Esophagus squamous epithelium (tissue), 5 donors: ENCODE data around the gene CENATAC. TPM values are rescaled to one million over a fixed set of nuclear protein-coding genes. Genes with fewer than 3 reads are reported as not detected.
"Not testable (repeated sequence)": the region's sequence is repeated elsewhere in the genome, so short reads cannot be mapped to it uniquely, and the experiment has no call there.

Source experiments
- DNase-seq: peaks from one replicate; lab custom pipeline; 2025; lab: John Stamatoyannopoulos, UW
- H3K27ac ChIP-seq, 4 donors: fragments of 200-600 bp; sonication (generic); one replicate each; pipeline ENCODE4 v1.5.1; 2016 to 2019; ENCODE audit warnings: mild to moderate bottlenecking in 1 of 4
- H3K27me3 ChIP-seq, 4 donors: fragments of 200-600 bp; sonication (generic); 1 replicate in 3 of 4; 2 replicates in 1 of 4; pipeline versions ENCODE4 v1.5.1 to v1.6.0; 2017 to 2021; ENCODE audit warnings: antibody characterized with exemption in 1 of 4
- H3K36me3 ChIP-seq, 3 donors: fragments of 200-600 bp; sonication (generic); one replicate each; pipeline ENCODE4 v1.5.1; 2016 to 2019
- H3K4me1 ChIP-seq, 3 donors: fragments of 200-600 bp; sonication (generic); one replicate each; pipeline ENCODE4 v1.5.1; 2017 to 2019
- H3K4me3 ChIP-seq, 4 donors: fragments of 200-600 bp; sonication (generic); 1 replicate in 3 of 4; 2 replicates in 1 of 4; pipeline ENCODE4 v1.5.1; 2016 to 2019; ENCODE audit warnings: mild to moderate bottlenecking in 2 of 4, moderate library complexity in 1 of 4
- H3K9me3 ChIP-seq, 3 donors: fragments of 200-600 bp; sonication (generic); one replicate each; pipeline ENCODE4 v1.5.1; 2016 to 2019
- CTCF ChIP-seq, 6 experiments: fragments of 450-650 bp in 4 of 6; fragments of 200-600 bp in 2 of 6; sonication (generic) in 2 of 6; IDR thresholded peaks; one replicate each; pipeline ENCODE4 v1.5.1; 2016 to 2019; ENCODE audit warnings: antibody characterized with exemption in 6 of 6, mild to moderate bottlenecking in 4 of 6, moderate library complexity in 4 of 6
- POLR2A ChIP-seq, 4 donors: fragments of 450-650 bp; IDR thresholded peaks; one replicate each; pipeline ENCODE4 v1.6.1; 2017; ENCODE audit warnings: antibody characterized with exemption in 4 of 4, mild to moderate bottlenecking in 4 of 4, moderate library complexity in 3 of 4
- WGBS, 2 donors: methylation state at CpG; one replicate each; pipeline ENCODE4 v1.1.5; 2018; 5-methylcytosine and 5-hydroxymethylcytosine counted together
- intact Hi-C: fragments of 100-400 bp; cut with DNase I; formaldehyde crosslinking; loops from one replicate; pipeline ENCODE4 v1.15.0; 2022
- total RNA-seq, 4 donors: library from RNA; depleted of rRNA; stranded (reverse); fragments of >200 nt; gene quantifications; one replicate each; pipeline ENCODE4 v1.1.0, GENCODE V29; 2016
- donor health status: DM: yes; HTN: yes; CAD: no.

CENATAC gene
- total RNA-seq, 4 donors from 2014 or later, result 9.2 to 58.9 (median 29.4) TPM

GRCh38 chr11:119029069-119029339, 31.1 kb downstream of the CENATAC start:
- WGBS, 2 donors, result 100% methylated on average over 1 of the region's 1 CpG; no CpG with 5 or more reads in 1 of the 2 donors
- Histone ChIP-seq H3K27ac (peak overlapping the region in 2 of 4 donors; percentile 87 to 94), H3K9me3 (no peaks in the 10 kb centered on the region), H3K36me3 (peaks cover 0 to 42% (median 4%) of the 10 kb centered on the region in 3 donors), H3K4me3 (peak overlapping the region in 1 of 4 donors; percentile 86), H3K4me1 (peaks cover 12 to 38% (median 19%) of the 10 kb centered on the region in 3 donors), H3K27me3 (no peaks in the 10 kb centered on the region)
- no peak for DNase-seq
- TF ChIP-seq POLR2A (IDR thresholded peaks at IDR 0.05) (no peak), CTCF (IDR thresholded peaks at IDR 0.05) (no peak)
- intact Hi-C loops, result no loop called here

- H3K36me3 ChIP-seq, result peaks cover 0 to 37% (median 0%) of the 10 kb centered on the region in 3 donors
- intact Hi-C loops, result no loop called here
- H3K27ac ChIP-seq, result peak overlapping the region; percentile 82 to 94 (median 89)
- H3K4me1 ChIP-seq, result peaks cover 12 to 38% (median 19%) of the 10 kb centered on the region in 3 donors
- H3K9me3 ChIP-seq, result no peaks in the 10 kb centered on the region
- no peaks in the 10 kb centered on the region for H3K27me3 ChIP-seq
- DNase-seq, result no peak
- no peak for TF ChIP-seq CTCF (IDR thresholded peaks at IDR 0.05)
- TF ChIP-seq POLR2A (IDR thresholded peaks at IDR 0.05), result no peak
- peak overlapping the region; percentile 49 to 87 (median 84) for H3K4me3 ChIP-seq
- 36 to 43% methylated on average over 8 to 9 of the region's 10 CpGs for WGBS, 2 donors
Measured at GRCh38 chr11:119029340-119030028, 31.5 kb downstream of the CENATAC start.

DNA sequence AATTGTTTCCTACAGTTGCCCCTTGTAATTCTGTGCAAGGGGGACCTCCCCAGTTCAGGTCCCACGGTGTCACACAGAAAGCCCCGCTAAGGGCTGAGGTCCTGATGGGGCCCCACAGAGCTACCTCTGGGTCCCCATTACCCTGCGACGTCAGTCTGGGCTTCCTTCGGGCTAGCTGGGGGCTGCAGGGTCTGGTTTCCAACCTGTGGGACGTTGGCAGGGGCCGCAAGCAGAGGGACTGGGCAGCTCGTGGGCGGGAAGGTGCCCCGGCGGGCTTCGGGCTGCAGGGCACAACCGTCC, 32.0 kb downstream of the CENATAC start:
- Histone ChIP-seq H3K4me1 (peaks cover 12 to 34% (median 19%) of the 10 kb centered on the region in 3 donors), H3K4me3 (peak overlapping the region; percentile 49 to 87 (median 84)), H3K27ac (peak overlapping the region; percentile 82 to 94 (median 89)), H3K36me3 (peaks cover 0 to 33% (median 0%) of the 10 kb centered on the region in 3 donors), H3K27me3 (no peaks in the 10 kb centered on the region), H3K9me3 (no peaks in the 10 kb centered on the region)
- intact Hi-C loops, result no loop called here
- DNase-seq, result no peak
- TF ChIP-seq POLR2A (IDR thresholded peaks at IDR 0.05), result no peak
- TF ChIP-seq CTCF (IDR thresholded peaks at IDR 0.05), result no peak
- WGBS, 2 donors, result 0% methylated on average over 7 of the region's 13 CpGs; no CpG with 5 or more reads in 1 of the 2 donors

DNA sequence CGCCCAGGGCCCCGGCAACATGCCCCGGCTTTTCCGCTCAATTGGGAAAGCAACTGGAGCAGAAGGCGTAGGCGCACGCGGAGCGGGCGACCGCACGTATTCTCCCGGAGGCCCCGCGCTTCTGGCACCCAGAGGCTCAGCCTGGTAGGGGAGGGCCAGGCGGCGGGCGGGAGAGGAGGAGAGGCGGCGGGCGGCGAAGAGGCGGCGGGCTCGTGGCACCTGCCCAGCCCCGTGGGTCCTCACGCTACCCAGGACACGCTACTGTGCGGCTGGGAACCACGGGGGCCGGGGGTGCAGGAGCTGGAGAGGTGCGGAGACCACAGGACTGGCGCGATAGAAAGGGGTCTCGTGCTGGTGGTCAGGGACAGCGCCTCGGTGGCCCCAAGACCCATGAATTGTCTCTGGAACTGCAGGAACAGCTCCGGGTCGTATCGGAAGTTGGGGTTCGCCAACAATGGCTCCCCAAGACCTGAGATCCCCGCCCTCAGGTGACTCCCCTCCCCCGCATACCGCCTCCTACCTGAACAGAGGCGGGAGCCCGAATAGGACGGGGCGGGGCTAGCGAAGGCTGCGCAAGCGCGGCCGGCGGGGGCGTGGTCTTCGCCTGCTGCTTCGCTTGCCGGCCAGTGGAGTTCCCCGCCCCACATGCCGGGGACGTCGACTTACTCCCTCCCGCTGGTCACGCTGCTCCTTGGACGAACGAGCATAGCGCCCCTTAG, 32.5 kb downstream of the CENATAC start, which contains the start of gene SLC37A4:
TSS of gene SLC37A4 (minus strand) at position 549 of the 719 bp plus-strand sequence.
- TF ChIP-seq CTCF (IDR thresholded peaks at IDR 0.05), result peak in 4 of 6 experiments; percentile 66 to 96 (median 82)
- peak in 3 of 4 donors; percentile 14 to 68 (median 19) for TF ChIP-seq POLR2A (IDR thresholded peaks at IDR 0.05)
- peak; percentile 85 for DNase-seq
- Histone ChIP-seq H3K9me3 (no peaks in the 10 kb centered on the region), H3K27me3 (no peaks in the 10 kb centered on the region), H3K4me1 (peaks cover 12 to 30% (median 19%) of the 10 kb centered on the region in 3 donors), H3K4me3 (peak within 1 kb of the TSS; percentile 49 to 87 (median 84)), H3K27ac (peak within 1 kb of the TSS; percentile 82 to 94 (median 89)), H3K36me3 (peaks cover 0 to 27% (median 0%) of the 10 kb centered on the region in 3 donors)
- 0% methylated on average over 3 to 25 of the region's 67 CpGs for WGBS, 2 donors
- intact Hi-C loops, result no loop called here

GRCh38 chr11:119031912-119032280, 34.0 kb downstream of the CENATAC start:
- TF ChIP-seq POLR2A (IDR thresholded peaks at IDR 0.05) (no peak), CTCF (IDR thresholded peaks at IDR 0.05) (no peak)
- no peaks in the 10 kb centered on the region for H3K27me3 ChIP-seq
- peaks cover 12 to 30% (median 19%) of the 10 kb centered on the region in 3 donors for H3K4me1 ChIP-seq
- no peaks in the 10 kb centered on the region for H3K9me3 ChIP-seq
- H3K27ac ChIP-seq, result no peak overlapping the region
- H3K4me3 ChIP-seq, result no peak overlapping the region
- 80 to 83% methylated on average over 7 to 8 of the region's 9 CpGs for WGBS, 2 donors
- DNase-seq, result no peak
- intact Hi-C loops, result no loop called here
- H3K36me3 ChIP-seq, result peaks cover 0 to 14% (median 0%) of the 10 kb centered on the region in 3 donors

- intact Hi-C loops, H3K27ac ChIP-seq, DNase-seq, H3K4me3 ChIP-seq, H3K9me3 ChIP-seq, H3K36me3 ChIP-seq, H3K27me3 ChIP-seq: not testable (repeated sequence)
- H3K4me1 ChIP-seq, result peaks cover 12 to 27% (median 18%) of the 10 kb centered on the region in 3 donors
- WGBS, 2 donors, result 78 to 85% methylated on average over 9 to 10 of the region's 10 CpGs
Measured at GRCh38 chr11:119033421-119033820, 35.5 kb downstream of the CENATAC start.
